HG02623 (cell line): Measurements from ENCODE around the gene STOML3.

ENCODE experiments used
- ATAC-seq: cut with Tn5 transposase; IDR thresholded peaks from one replicate; pipeline ENCODE4 v1.9.1; 2021; ENCODE audit warnings: moderate library complexity; ENCODE audit not compliant: unreplicated experiment

The STOML3 gene

GRCh38 chr13:38921081-38921480 is 69.5 kb downstream of the STOML3 start:
- ATAC-seq: no peak
